Small intestine (tissue), 16 donors: ENCODE results near the gene IL4R. TPM values are rescaled to one million over a fixed set of nuclear protein-coding genes. Genes with fewer than 3 reads are reported as not detected.

Experiments used
- DNase-seq, 2 donors: peaks; one replicate each; pipeline versions ENCODE4 v3.0.0 to v3.0.0-alpha.2; 2013
- FAIRE-seq: peaks from 2 replicates; lab custom pipeline; 2012; peaks lifted over from hg19 to GRCh38; lab: Jason Lieb, UNC
- H3K27ac ChIP-seq, 3 donors: one replicate each; pipeline ENCODE4 v1.5.1; 2013; ENCODE audit warnings: low read length in 2 of 3, mild to moderate bottlenecking in 2 of 3, control low read depth in 1 of 3, inconsistent platforms in 1 of 3, low read depth in 1 of 3, moderate library complexity in 1 of 3
- H3K27me3 ChIP-seq, 3 donors: one replicate each; pipeline ENCODE4 v1.6.1; 2013; ENCODE audit warnings: low read length in 3 of 3, inconsistent platforms in 1 of 3; ENCODE audit not compliant: control insufficient read depth in 3 of 3, insufficient read depth in 3 of 3
- H3K36me3 ChIP-seq, 3 donors: one replicate each; pipeline ENCODE4 v1.6.1; 2013; ENCODE audit warnings: low read length in 3 of 3, inconsistent platforms in 1 of 3, low read depth in 1 of 3, mild to moderate bottlenecking in 1 of 3, moderate library complexity in 1 of 3; ENCODE audit not compliant: control insufficient read depth in 3 of 3, insufficient read depth in 2 of 3
- H3K4me1 ChIP-seq, 3 donors: one replicate each; pipeline ENCODE4 v1.6.1; 2013; ENCODE audit warnings: low read length in 2 of 3, inconsistent platforms in 1 of 3, low read depth in 1 of 3, mild to moderate bottlenecking in 1 of 3, moderate library complexity in 1 of 3; ENCODE audit not compliant: control insufficient read depth in 3 of 3, insufficient read depth in 2 of 3
- H3K4me3 ChIP-seq, 3 donors: one replicate each; pipeline ENCODE4 v1.5.1; 2013; ENCODE audit warnings: low read length in 3 of 3, control low read depth in 1 of 3, inconsistent platforms in 1 of 3, low read depth in 1 of 3, mild to moderate bottlenecking in 1 of 3, moderate library complexity in 1 of 3
- H3K9me3 ChIP-seq, 2 donors: one replicate each; pipeline ENCODE4 v1.6.1; 2013; ENCODE audit warnings: low read depth in 1 of 2, low read length in 1 of 2; ENCODE audit not compliant: control insufficient read depth in 2 of 2, insufficient read depth in 1 of 2
- WGBS, 3 donors: extraction: QIAGEN DNeasy Blood & Tissue Kit; methylation state at CpG; one replicate each; pipeline ENCODE4 v1.1.7; 2013; 5-methylcytosine and 5-hydroxymethylcytosine counted together
- long read RNA-seq, 10 donors: transcript quantifications; one replicate each; lab custom pipeline, GENCODE V29; 2026
- polyA plus RNA-seq, 4 donors: library from polyadenylated mRNA; stranded (reverse) in 3 of 4; unstranded in 1 of 4; fragments of 200-250 nt in 3 of 4; fragments of 120-200 nt in 1 of 4; gene quantifications; one replicate each; pipeline versions ENCODE4 v1.2.1 to v1.2.3, GENCODE V29; 2013
- donor health status: healthy with polysubstance abuse.
- donor health status: control.
- donor health status: control.
- donor health status: Bipolar disorder and iron deficiency.
- donor health status: healthy.

IL4R gene
- polyA plus RNA-seq: 10 to 100 TPM; 28.1 to 32.7 (median 30.4) TPM
- long read RNA-seq, donor 1: 0 reads
- long read RNA-seq, donor 2: 0 reads
- long read RNA-seq, donor 3, partial matches to known transcripts: 0 of 1 reads
- long read RNA-seq, donor 3, other reads (novel, unspliced or antisense): 0 of 1 reads
- long read RNA-seq, donor 4: 0 reads
- long read RNA-seq, donor 5: 0 reads
- long read RNA-seq, donor 6, partial matches to known transcripts: 0 of 1 reads
- long read RNA-seq, donor 6, other reads (novel, unspliced or antisense): 0 of 1 reads
- long read RNA-seq, donor 7: 0 reads
- long read RNA-seq, donor 8: 0 reads
- long read RNA-seq, donor 9: 0 reads
- long read RNA-seq, donor 10, partial matches to known transcripts: 0 of 1 reads
- long read RNA-seq, donor 10, other reads (novel, unspliced or antisense): 0 of 1 reads

DNA sequence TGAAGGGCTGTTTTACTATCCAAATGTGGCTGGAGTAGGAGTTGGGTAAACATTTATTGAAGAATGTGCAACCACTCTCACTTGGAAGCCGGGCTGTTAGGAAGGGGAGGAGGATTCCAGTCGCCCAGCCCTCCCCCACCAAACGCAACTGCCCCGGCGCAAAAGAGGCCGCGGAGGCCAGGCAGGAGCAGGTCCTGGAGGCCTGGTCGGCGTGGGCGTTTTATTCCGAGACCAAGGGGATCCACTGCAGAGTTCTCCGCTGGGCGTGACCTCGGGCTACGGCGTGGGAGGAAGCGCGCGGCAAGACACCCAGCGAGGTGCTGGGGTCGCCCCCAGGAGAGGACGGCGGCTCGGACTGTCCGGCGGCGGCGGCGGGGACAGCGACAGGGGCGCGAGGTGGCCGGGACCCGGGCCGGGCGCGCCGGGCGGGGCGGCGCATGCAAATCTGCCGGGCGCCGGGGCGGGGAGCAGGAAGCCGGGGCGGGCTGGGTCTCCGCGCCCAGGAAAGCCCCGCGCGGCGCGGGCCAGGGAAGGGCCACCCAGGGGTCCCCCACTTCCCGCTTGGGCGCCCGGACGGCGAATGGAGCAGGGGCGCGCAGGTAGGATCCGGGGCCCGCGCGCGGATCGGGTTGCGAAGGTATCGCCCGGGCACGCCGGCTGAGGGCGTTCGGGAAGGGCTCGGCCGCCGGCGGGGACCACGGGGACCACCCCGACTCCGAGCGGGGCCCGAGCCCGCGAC is at the start of gene IL4R:
TSS of gene IL4R (plus strand) at position 553 of the 739 bp plus-strand sequence. CDS start 26,230 bp downstream, outside the sequence.
- Histone ChIP-seq H3K9me3 (no peaks in the 10 kb centered on the region), H3K4me1 (peaks cover 4 to 27% (median 5%) of the 10 kb centered on the region in 3 donors), H3K36me3 (peaks cover 0 to 13% (median 0%) of the 10 kb centered on the region in 3 donors), H3K27ac (peak within 1 kb of the TSS; percentile 76 to 99 (median 90)), H3K4me3 (peak within 1 kb of the TSS; percentile 79 to 96 (median 85)), H3K27me3 (no peaks in the 10 kb centered on the region)
- no peak for FAIRE-seq
- WGBS, 3 donors: 0 to 1% (median 0%) methylated on average over 45 to 85 of the region's 85 CpGs
- peak; percentile 70 to 88 for DNase-seq

GRCh38 chr16:27264151-27264550 is 49.6 kb upstream of the IL4R start:
- Histone ChIP-seq H3K27me3 (no peaks in the 10 kb centered on the region), H3K36me3 (no peaks in the 10 kb centered on the region), H3K4me3 (no peak overlapping the region), H3K4me1 (peaks cover 0 to 3% (median 2%) of the 10 kb centered on the region in 3 donors), H3K27ac (no peak overlapping the region), H3K9me3 (no peaks in the 10 kb centered on the region)
- DNase-seq: no peak
- FAIRE-seq: no peak
- 73 to 85% (median 80%) methylated on average over 6 of the region's 6 CpGs for WGBS, 3 donors

DNA sequence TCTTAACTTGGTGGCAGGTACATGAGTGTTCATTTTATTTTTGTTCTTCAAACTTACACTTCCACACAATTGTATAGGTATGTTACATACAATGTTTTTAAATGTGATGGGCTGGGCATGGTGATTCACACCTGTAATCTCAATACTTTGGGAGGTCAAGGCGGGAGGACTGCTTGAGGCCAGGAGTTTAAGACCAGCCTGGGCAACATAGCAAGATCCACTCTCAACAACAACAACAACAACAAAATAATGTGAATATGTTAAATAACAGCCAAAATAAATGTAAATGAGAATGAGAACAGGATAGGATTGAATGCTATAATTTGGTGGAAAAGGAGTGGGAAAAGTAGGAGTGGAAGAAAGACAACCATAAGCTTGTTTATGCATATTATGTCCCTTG is 47.8 kb upstream of the IL4R start:
- H3K4me3 ChIP-seq: no peak overlapping the region
- peaks cover 0 to 9% (median 4%) of the 10 kb centered on the region in 3 donors for H3K4me1 ChIP-seq
- no peak for DNase-seq
- H3K9me3 ChIP-seq: no peaks in the 10 kb centered on the region
- WGBS, 3 donors: 94 to 100% (median 100%) methylated on average over 1 of the region's 1 CpG
- no peaks in the 10 kb centered on the region for H3K36me3 ChIP-seq
- no peak for FAIRE-seq
- no peaks in the 10 kb centered on the region for H3K27me3 ChIP-seq
- H3K27ac ChIP-seq: no peak overlapping the region

DNA sequence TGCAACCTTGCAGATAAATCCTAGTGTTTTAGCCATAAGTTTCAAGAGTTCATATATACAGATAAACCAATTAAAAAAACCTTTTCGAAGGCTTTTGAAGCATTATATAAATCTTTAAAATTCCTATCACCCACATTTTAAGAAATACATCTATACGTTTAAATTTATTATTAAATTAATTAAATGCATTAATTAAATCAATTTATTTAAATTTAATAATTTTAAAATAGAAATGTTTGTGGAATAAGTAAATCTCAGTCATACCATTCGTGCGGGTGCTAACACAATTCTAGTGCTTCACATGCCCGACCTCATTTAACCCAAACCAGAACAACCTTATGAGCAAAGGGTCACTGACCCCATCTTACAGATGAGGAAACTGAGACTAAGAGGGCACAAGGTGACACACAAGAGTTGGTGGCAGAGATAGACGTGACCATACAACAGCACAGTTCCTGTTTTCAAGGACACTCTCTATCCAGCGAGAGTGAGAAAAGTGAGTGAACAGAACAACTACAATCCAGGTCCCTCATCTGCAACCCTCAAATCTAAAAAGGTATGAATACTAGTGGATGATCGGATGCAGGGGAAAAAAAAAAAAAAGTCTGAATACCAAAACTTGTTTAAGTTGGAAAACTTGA is 46.6 kb upstream of the IL4R start:
- H3K4me1 ChIP-seq: peaks cover 0 to 9% (median 4%) of the 10 kb centered on the region in 3 donors
- FAIRE-seq (no peak), DNase-seq (no peak)
- no peaks in the 10 kb centered on the region for H3K9me3 ChIP-seq
- H3K36me3 ChIP-seq: no peaks in the 10 kb centered on the region
- H3K27ac ChIP-seq: no peak overlapping the region
- no peak overlapping the region for H3K4me3 ChIP-seq
- H3K27me3 ChIP-seq: no peaks in the 10 kb centered on the region
- 80 to 85% (median 85%) methylated on average over 8 of the region's 8 CpGs for WGBS, 3 donors

GRCh38 chr16:27268376-27269299 is 45.1 kb upstream of the IL4R start, which contains the start of gene NSMCE1:
Gene NSMCE1, minus strand, starts transcription at chr16:27268772. Its CDS starts 11,202 bp downstream, at chr16:27257570.
- H3K9me3 ChIP-seq: no peaks in the 10 kb centered on the region
- DNase-seq (peak; percentile 96 to 99), FAIRE-seq (no peak)
- H3K36me3 ChIP-seq: no peaks in the 10 kb centered on the region
- H3K27me3 ChIP-seq: no peaks in the 10 kb centered on the region
- peak within 1 kb of the TSS; percentile 61 to 98 (median 78) for H3K27ac ChIP-seq
- WGBS, 3 donors: 5 to 7% (median 5%) methylated on average over 56 to 58 of the region's 58 CpGs
- H3K4me1 ChIP-seq: peaks cover 4 to 18% (median 4%) of the 10 kb centered on the region in 3 donors
- H3K4me3 ChIP-seq: peak within 1 kb of the TSS; percentile 75 to 97 (median 92)

- 59 to 76% (median 66%) methylated on average over 9 of the region's 9 CpGs for WGBS, 3 donors
- Histone ChIP-seq H3K27me3 (no peaks in the 10 kb centered on the region), H3K27ac (peak overlapping the region in 1 of 3 donors; percentile 78), H3K4me1 (peaks cover 4 to 22% (median 5%) of the 10 kb centered on the region in 3 donors), H3K36me3 (no peaks in the 10 kb centered on the region), H3K4me3 (peak overlapping the region in 2 of 3 donors; percentile 75 to 97), H3K9me3 (no peaks in the 10 kb centered on the region)
- DNase-seq (peak in 1 of 2 donors; percentile 58), FAIRE-seq (no peak)
Measured at GRCh38 chr16:27269300-27270150, 44.2 kb upstream of the IL4R start.

DNA sequence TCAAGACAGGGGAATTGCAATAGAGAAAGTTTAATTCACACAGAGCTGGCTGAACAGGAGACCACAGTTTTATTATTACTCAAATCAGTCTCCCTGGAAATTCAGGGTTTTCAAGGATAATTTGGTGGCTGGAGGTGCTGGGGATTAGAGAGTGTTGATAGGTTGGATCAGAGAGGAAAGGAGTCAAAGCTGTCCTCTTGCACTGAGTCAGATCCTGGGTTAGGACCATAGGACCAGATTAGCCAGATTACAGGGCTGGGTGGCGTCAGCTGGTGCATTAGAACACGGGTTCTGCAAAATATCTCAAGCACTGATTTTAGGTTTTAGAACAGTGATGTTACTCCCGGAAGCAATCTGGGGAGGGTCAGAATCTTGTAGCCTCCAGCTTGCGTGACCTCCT is 43.4 kb upstream of the IL4R start:
- Histone ChIP-seq H3K9me3 (no peaks in the 10 kb centered on the region), H3K4me1 (peaks cover 4 to 22% (median 5%) of the 10 kb centered on the region in 3 donors), H3K27ac (no peak overlapping the region), H3K27me3 (no peaks in the 10 kb centered on the region), H3K4me3 (no peak overlapping the region), H3K36me3 (no peaks in the 10 kb centered on the region)
- FAIRE-seq: no peak
- no peak for DNase-seq
- 94 to 99% (median 99%) methylated on average over 4 of the region's 4 CpGs for WGBS, 3 donors
